Measurements from ENCODE around the gene ARID1B. TPM values are rescaled to one million over a fixed set of nuclear protein-coding genes. Genes with fewer than 3 reads are reported as not detected.

Gene ARID1B
- total RNA-seq, 6 experiments from 2014 or later = 23.2 to 35.3 (median 30.7) TPM

DNA sequence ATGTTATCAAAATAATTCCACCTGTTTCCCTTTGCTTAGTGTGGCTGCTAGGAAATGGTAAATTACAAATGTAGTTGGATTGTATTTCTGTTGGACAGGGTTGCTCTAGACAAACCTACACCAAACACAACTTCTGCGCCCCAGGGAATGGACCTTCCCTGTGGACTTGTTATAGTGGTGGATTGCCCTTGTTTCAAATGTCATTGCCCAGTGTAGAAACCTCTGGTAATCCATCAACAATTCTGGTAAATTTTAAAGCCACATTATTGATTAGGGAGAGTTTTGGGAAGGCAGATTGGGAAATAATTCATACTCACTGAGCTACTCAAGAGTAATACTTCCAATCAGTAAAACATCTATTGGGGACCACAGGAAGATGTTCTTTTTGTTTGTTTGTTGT is 239.8 kb downstream of the ARID1B start:
- H3K27me3 ChIP-seq = no peaks in the 10 kb centered on the region
- intact Hi-C loops (cut with DNase I) = no loop called here
- 71% methylated on average over 1 of the region's 1 CpG for WGBS (ENCODE audit: insufficient coverage, low coverage, low lambda C conversion rate, missing lambda C conversion rate)
- ATAC-seq (peak in 1 of 4 donors; percentile 6), DNase-seq (no peak)
- peaks cover 0 to 13% (median 0%) of the 10 kb centered on the region in 4 donors for H3K4me1 ChIP-seq
- no peaks in the 10 kb centered on the region for H3K9me3 ChIP-seq
- TF ChIP-seq, protein P1, sequence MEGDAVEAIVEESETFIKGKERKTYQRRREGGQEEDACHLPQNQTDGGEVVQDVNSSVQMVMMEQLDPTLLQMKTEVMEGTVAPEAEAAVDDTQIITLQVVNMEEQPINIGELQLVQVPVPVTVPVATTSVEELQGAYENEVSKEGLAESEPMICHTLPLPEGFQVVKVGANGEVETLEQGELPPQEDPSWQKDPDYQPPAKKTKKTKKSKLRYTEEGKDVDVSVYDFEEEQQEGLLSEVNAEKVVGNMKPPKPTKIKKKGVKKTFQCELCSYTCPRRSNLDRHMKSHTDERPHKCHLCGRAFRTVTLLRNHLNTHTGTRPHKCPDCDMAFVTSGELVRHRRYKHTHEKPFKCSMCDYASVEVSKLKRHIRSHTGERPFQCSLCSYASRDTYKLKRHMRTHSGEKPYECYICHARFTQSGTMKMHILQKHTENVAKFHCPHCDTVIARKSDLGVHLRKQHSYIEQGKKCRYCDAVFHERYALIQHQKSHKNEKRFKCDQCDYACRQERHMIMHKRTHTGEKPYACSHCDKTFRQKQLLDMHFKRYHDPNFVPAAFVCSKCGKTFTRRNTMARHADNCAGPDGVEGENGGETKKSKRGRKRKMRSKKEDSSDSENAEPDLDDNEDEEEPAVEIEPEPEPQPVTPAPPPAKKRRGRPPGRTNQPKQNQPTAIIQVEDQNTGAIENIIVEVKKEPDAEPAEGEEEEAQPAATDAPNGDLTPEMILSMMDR (IDR thresholded peaks at IDR 0.05) = no peak
- no peak for TF ChIP-seq POLR2A (IDR thresholded peaks at IDR 0.05)
- H3K36me3 ChIP-seq = no peaks in the 10 kb centered on the region
- H3K4me3 ChIP-seq = no peak overlapping the region
- no peak overlapping the region for H3K27ac ChIP-seq

DNA sequence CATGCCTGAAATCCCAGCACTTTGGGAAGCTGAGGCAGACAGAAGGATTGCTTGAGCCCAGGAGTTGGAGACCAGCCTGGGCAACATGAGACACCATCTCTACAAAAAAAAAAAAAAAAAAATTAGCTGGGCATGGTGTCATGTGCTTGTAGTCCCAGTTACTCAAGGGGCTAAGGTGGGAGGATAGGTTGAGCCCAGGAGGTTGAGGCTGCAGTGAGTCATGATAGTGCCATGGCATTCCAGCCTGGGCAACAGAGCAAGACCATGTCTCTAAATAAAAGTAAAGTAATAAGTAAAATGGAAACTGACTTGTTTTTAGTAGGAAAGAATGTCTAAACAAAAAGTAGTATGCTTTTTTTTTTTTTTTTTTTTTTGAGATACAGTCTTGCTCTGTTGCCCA is 240.7 kb downstream of the ARID1B start:
- intact Hi-C loops (cut with DNase I) = no loop called here
- Histone ChIP-seq H3K27me3 (no peaks in the 10 kb centered on the region), H3K9me3 (no peaks in the 10 kb centered on the region), H3K4me3 (no peak overlapping the region), H3K36me3 (no peaks in the 10 kb centered on the region), H3K4me1 (peaks cover 0 to 20% (median under 1%) of the 10 kb centered on the region in 4 donors), H3K27ac (no peak overlapping the region)
- TF ChIP-seq, protein P1 (IDR thresholded peaks at IDR 0.05) = no peak
- TF ChIP-seq POLR2A (IDR thresholded peaks at IDR 0.05) = no peak
- no peak for ATAC-seq
- no peak for DNase-seq

DNA sequence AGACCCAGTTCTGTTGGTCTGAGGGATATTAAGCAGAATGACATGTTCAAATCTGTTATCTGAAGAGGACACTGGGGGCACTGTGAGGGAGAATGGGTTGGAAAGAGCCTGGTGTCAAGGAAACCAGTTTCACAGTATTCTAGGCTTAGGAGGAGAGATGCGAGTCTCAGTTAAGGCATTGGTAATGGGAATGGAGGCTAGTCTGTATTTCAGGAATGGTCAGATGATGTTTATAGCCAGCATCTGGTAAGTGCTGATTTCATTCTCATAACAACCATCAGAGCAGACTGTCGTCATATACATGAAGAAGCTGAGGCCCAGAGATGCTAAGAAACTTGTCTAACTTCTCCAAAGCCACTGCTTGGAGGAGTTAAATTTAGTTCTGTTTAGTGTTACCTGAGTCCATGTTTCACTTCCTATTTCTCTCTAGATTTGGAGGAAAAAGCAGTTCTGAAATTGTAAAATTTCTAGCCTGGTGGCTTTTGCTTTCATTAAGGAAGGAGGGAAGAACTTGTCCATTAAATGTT is 242.0 kb downstream of the ARID1B start:
- Histone ChIP-seq H3K4me3 (no peak overlapping the region), H3K27ac (no peak overlapping the region), H3K36me3 (no peaks in the 10 kb centered on the region), H3K9me3 (no peaks in the 10 kb centered on the region), H3K27me3 (no peaks in the 10 kb centered on the region), H3K4me1 (peaks cover 0 to 26% (median 3%) of the 10 kb centered on the region in 4 donors)
- intact Hi-C loops (cut with DNase I) = no loop called here
- TF ChIP-seq POLR2A (IDR thresholded peaks at IDR 0.05) = no peak
- TF ChIP-seq, protein P1 (IDR thresholded peaks at IDR 0.05) = no peak
- ATAC-seq = no peak
- WGBS (ENCODE audit: insufficient coverage, low coverage, low lambda C conversion rate, missing lambda C conversion rate) = 83% methylated on average over 2 of the region's 2 CpGs
- no peak for DNase-seq

DNA sequence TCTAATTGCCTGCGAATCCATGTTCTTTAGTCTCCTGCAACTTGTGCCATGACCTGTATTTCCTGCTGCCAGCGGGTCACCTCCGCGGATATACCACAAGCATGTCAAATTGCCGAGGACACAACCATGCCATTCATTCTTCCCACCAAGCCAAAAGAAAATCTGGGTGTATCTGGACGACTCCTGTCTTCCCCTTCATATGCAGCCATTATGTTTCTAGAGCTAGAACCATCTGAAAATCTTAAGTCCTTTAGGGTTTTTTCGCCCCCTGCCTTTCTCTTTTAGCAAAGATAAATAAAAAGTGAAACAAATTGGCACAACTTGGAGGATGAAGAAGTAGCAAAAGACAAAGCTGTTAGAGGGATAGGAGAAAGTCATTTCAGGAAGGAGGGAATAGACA is 242.6 kb downstream of the ARID1B start:
- no peaks in the 10 kb centered on the region for H3K9me3 ChIP-seq
- no peak overlapping the region for H3K4me3 ChIP-seq
- H3K4me1 ChIP-seq = peaks cover 0 to 31% (median 3%) of the 10 kb centered on the region in 4 donors
- H3K27ac ChIP-seq = peak overlapping the region in 2 of 3 donors; percentile 13 to 99
- no peak for DNase-seq
- 71% methylated on average over 7 of the region's 7 CpGs for WGBS (ENCODE audit: insufficient coverage, low coverage, low lambda C conversion rate, missing lambda C conversion rate)
- intact Hi-C loops (cut with DNase I) = no loop called here
- no peak for ATAC-seq
- no peaks in the 10 kb centered on the region for H3K27me3 ChIP-seq
- no peaks in the 10 kb centered on the region for H3K36me3 ChIP-seq
- no peak for TF ChIP-seq POLR2A (IDR thresholded peaks at IDR 0.05)
- TF ChIP-seq, protein P1 (IDR thresholded peaks at IDR 0.05) = no peak

DNA sequence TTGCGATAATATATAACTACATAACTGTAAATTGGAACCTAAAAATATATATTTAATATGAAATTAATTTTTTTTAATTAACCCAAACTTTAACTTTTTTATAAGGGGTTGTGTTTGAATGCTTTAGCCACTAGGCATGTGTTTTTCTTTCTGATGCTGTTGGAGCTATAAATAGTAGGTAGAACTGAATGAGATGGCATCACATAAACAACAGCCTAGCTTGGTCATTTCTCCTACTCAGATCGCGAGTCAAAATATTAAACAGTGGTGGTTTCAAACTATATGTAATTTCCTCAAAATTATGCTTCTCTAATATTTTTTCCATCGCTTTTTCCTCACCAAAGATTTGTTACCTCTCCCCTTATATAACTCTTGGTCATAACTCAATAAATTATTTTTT is 243.2 kb downstream of the ARID1B start:
- DNase-seq = no peak
- Histone ChIP-seq H3K27ac (peak overlapping the region; percentile 97 to 99 (median 99)), H3K9me3 (no peaks in the 10 kb centered on the region), H3K27me3 (no peaks in the 10 kb centered on the region), H3K4me1 (peaks cover 0 to 31% (median 3%) of the 10 kb centered on the region in 4 donors), H3K4me3 (peak overlapping the region; percentile 66 to 68 (median 66)), H3K36me3 (no peaks in the 10 kb centered on the region)
- 26% methylated on average over 4 of the region's 4 CpGs for whole genome bisulfite sequencing (ENCODE audit: insufficient coverage, low coverage, low lambda C conversion rate, missing lambda C conversion rate)
- ATAC-seq = no peak
- intact Hi-C loops (cut with DNase I) = no loop called here
- TF ChIP-seq, protein P1 (IDR thresholded peaks at IDR 0.05) = no peak
- TF ChIP-seq POLR2A (IDR thresholded peaks at IDR 0.05) = no peak
